Activated naive CD4-positive, alpha-beta T cell (primary cell): ENCODE results near the gene FOXO6.
"Not testable (repeated sequence)": the region's sequence is repeated elsewhere in the genome, so short reads cannot be mapped to it uniquely, and the experiment has no call there.

ENCODE experiments used
- DNase-seq, 4 experiments: peaks; one replicate each; lab custom pipeline; 2025; lab: John Stamatoyannopoulos, UW

The FOXO6 gene

GRCh38 chr1:41329662-41330587, 31.3 kb upstream of the FOXO6 start:
- DNase-seq: no peak

- DNase-seq: no peak
Observed at GRCh38 chr1:41330588-41331545, 30.4 kb upstream of the FOXO6 start.

- no peak for DNase-seq
Observed at GRCh38 chr1:41331546-41331917, 29.7 kb upstream of the FOXO6 start.

GRCh38 chr1:41332161-41332560, 29.1 kb upstream of the FOXO6 start:
- not testable (repeated sequence) for DNase-seq

GRCh38 chr1:41333146-41333784, 28.0 kb upstream of the FOXO6 start:
- no peak for DNase-seq

GRCh38 chr1:41338820-41339219, 22.4 kb upstream of the FOXO6 start:
- no peak for DNase-seq

- no peak for DNase-seq
Observed at GRCh38 chr1:41340655-41341364, 20.4 kb upstream of the FOXO6 start.

- DNase-seq: no peak
Observed at GRCh38 chr1:41341365-41341683, 19.9 kb upstream of the FOXO6 start.

GRCh38 chr1:41341772-41342562, 19.3 kb upstream of the FOXO6 start:
- DNase-seq: no peak

GRCh38 chr1:41342774-41343355, 18.4 kb upstream of the FOXO6 start:
- no peak for DNase-seq

- DNase-seq: no peak
Observed at GRCh38 chr1:41343790-41344699, 17.2 kb upstream of the FOXO6 start.

- DNase-seq: no peak
Observed at GRCh38 chr1:41344708-41345159, 16.5 kb upstream of the FOXO6 start.

GRCh38 chr1:41345434-41346075, 15.7 kb upstream of the FOXO6 start:
- no peak for DNase-seq

GRCh38 chr1:41347276-41347675, 14.0 kb upstream of the FOXO6 start:
- DNase-seq: no peak

GRCh38 chr1:41348394-41348793, 12.8 kb upstream of the FOXO6 start:
- DNase-seq: no peak

GRCh38 chr1:41349361-41350054, 11.7 kb upstream of the FOXO6 start:
- no peak for DNase-seq

- no peak for DNase-seq
Observed at GRCh38 chr1:41350055-41350378, 11.2 kb upstream of the FOXO6 start.
